Astrocyte (in vitro differentiated cells and primary cell): Measurements from ENCODE around the gene MGP. TPM values are rescaled to one million over a fixed set of nuclear protein-coding genes. Genes with fewer than 3 reads are reported as not detected.
A peak's percentile ranks its signal among the peaks of the same experiment; 100 is the strongest.

Experiments used
- DNase-seq: peaks from one replicate; pipeline ENCODE4 v3.0.0-alpha.2; 2010; ENCODE audit warnings: low read depth
- FAIRE-seq: peaks from 2 replicates; lab custom pipeline; 2011; peaks lifted over from hg19 to GRCh38; lab: Jason Lieb, UNC
- H2AFZ ChIP-seq: 2 replicates; pipeline ENCODE4 v1.6.0; 2012; ENCODE audit warnings: low read depth, low read length, inconsistent platforms
- H3K27ac ChIP-seq: 2 replicates; pipeline ENCODE4 v1.5.1; 2011; ENCODE audit warnings: low read depth, low read length, inconsistent platforms
- H3K27me3 ChIP-seq: 2 replicates; pipeline ENCODE4 v1.6.0; 2011; ENCODE audit warnings: low read length, inconsistent platforms; ENCODE audit not compliant: insufficient read depth
- H3K36me3 ChIP-seq: 2 replicates; pipeline ENCODE4 v1.5.1; 2011; ENCODE audit warnings: low read length, inconsistent platforms; ENCODE audit not compliant: insufficient read depth
- H3K4me1 ChIP-seq: 2 replicates; pipeline ENCODE4 v1.5.1; 2011; ENCODE audit warnings: low read length, inconsistent platforms; ENCODE audit not compliant: insufficient read depth
- H3K4me2 ChIP-seq: 2 replicates; pipeline ENCODE4 v1.6.0; 2012; ENCODE audit warnings: low read length, inconsistent platforms
- H3K4me3 ChIP-seq: 2 replicates; pipeline ENCODE4 v1.5.1; 2011; ENCODE audit warnings: low read depth, mild to moderate bottlenecking, low read length, inconsistent platforms; ENCODE audit not compliant: insufficient read depth
- H3K79me2 ChIP-seq: 2 replicates; pipeline ENCODE4 v1.6.0; 2012; ENCODE audit warnings: mild to moderate bottlenecking, low read length, inconsistent platforms; ENCODE audit not compliant: insufficient read depth
- H3K9ac ChIP-seq: 2 replicates; pipeline ENCODE4 v1.6.0; 2012; ENCODE audit warnings: mild to moderate bottlenecking, low read length, inconsistent platforms
- H3K9me3 ChIP-seq: 2 replicates; pipeline ENCODE4 v1.5.1; 2012; ENCODE audit warnings: low read depth, mild to moderate bottlenecking, low read length, inconsistent platforms; ENCODE audit not compliant: insufficient read depth
- H4K20me1 ChIP-seq: 2 replicates; pipeline ENCODE4 v1.6.0; 2012; ENCODE audit warnings: low read length, inconsistent platforms; ENCODE audit not compliant: insufficient read depth
- H3K27ac Mint-ChIP-seq: one replicate; pipeline ENCODE4 v1.8.0; 2021; ENCODE audit warnings: mild to moderate bottlenecking, mixed read lengths; ENCODE audit not compliant: unreplicated experiment
- H3K27me3 Mint-ChIP-seq: one replicate; pipeline ENCODE4 v1.8.0; 2021; ENCODE audit warnings: low read depth, mixed read lengths; ENCODE audit not compliant: unreplicated experiment
- H3K36me3 Mint-ChIP-seq: one replicate; pipeline ENCODE4 v1.8.0; 2021; ENCODE audit warnings: low read depth, mixed read lengths; ENCODE audit not compliant: unreplicated experiment
- H3K4me1 Mint-ChIP-seq: one replicate; pipeline ENCODE4 v1.8.0; 2021; ENCODE audit warnings: low read depth, mixed read lengths; ENCODE audit not compliant: unreplicated experiment
- H3K4me3 Mint-ChIP-seq: one replicate; pipeline ENCODE4 v1.8.0; 2021; ENCODE audit warnings: mild to moderate bottlenecking, moderate library complexity, mixed read lengths; ENCODE audit not compliant: unreplicated experiment
- H3K9me3 Mint-ChIP-seq: one replicate; pipeline ENCODE4 v1.8.0; 2021; ENCODE audit warnings: mild to moderate bottlenecking, mixed read lengths; ENCODE audit not compliant: unreplicated experiment
- CTCF ChIP-seq: IDR thresholded peaks from 2 replicates; pipeline ENCODE4 v1.5.1; 2011; ENCODE audit warnings: low read depth, mild to moderate bottlenecking, inconsistent platforms, low read length, moderate library complexity; ENCODE audit not compliant: insufficient read depth
- EZH2 ChIP-seq: IDR thresholded peaks from 2 replicates; pipeline ENCODE4 v1.6.1; 2012; ENCODE audit warnings: mild to moderate bottlenecking, low read length, inconsistent platforms; ENCODE audit not compliant: insufficient read depth
- total RNA-seq: library from RNA; stranded (reverse); gene quantifications from 2 replicates; pipeline ENCODE4 v1.2.1, GENCODE V29; 2021

The MGP gene
- total RNA-seq, 1 donor from 2014 or later: not detected

- FAIRE-seq (no peak), DNase-seq (peak; percentile 18)
- no peaks in the 10 kb centered on the region for H3K4me1 ChIP-seq
- TF ChIP-seq CTCF: no peak
- no peak for TF ChIP-seq EZH2
- H3K4me3 ChIP-seq: no peak overlapping the region
- no peak overlapping the region for H2AFZ ChIP-seq
- no peak overlapping the region for H3K27ac ChIP-seq
- H3K79me2 ChIP-seq: no peaks in the 10 kb centered on the region
- no peaks in the 10 kb centered on the region for H3K9me3 Mint-ChIP-seq
- no peak overlapping the region for H3K4me2 ChIP-seq
- no peak overlapping the region for H3K27ac Mint-ChIP-seq
- H3K4me1 Mint-ChIP-seq: no peaks in the 10 kb centered on the region
- no peaks in the 10 kb centered on the region for H3K27me3 Mint-ChIP-seq
- no peak overlapping the region for H3K9ac ChIP-seq
- no peaks in the 10 kb centered on the region for H3K36me3 ChIP-seq
- no peaks in the 10 kb centered on the region for H3K36me3 Mint-ChIP-seq
- H3K27me3 ChIP-seq: no peaks in the 10 kb centered on the region
- no peak overlapping the region for H3K4me3 Mint-ChIP-seq
- H3K9me3 ChIP-seq: no peaks in the 10 kb centered on the region
- no peaks in the 10 kb centered on the region for H4K20me1 ChIP-seq
Observed at GRCh38 chr12:14928931-14929330, 43.3 kb upstream of the MGP start.

- H3K79me2 ChIP-seq: no peaks in the 10 kb centered on the region
- no peaks in the 10 kb centered on the region for H3K27me3 Mint-ChIP-seq
- no peak for FAIRE-seq
- H3K9me3 ChIP-seq: no peaks in the 10 kb centered on the region
- no peak overlapping the region for H3K4me3 Mint-ChIP-seq
- H4K20me1 ChIP-seq: no peaks in the 10 kb centered on the region
- TF ChIP-seq EZH2 (no peak), CTCF (no peak)
- no peak overlapping the region for H3K27ac Mint-ChIP-seq
- H3K36me3 ChIP-seq: no peaks in the 10 kb centered on the region
- no peak overlapping the region for H3K4me2 ChIP-seq
- H3K27ac ChIP-seq: no peak overlapping the region
- DNase-seq: no peak
- no peaks in the 10 kb centered on the region for H3K36me3 Mint-ChIP-seq
- no peak overlapping the region for H3K9ac ChIP-seq
- no peaks in the 10 kb centered on the region for H3K4me1 Mint-ChIP-seq
- H3K9me3 Mint-ChIP-seq: no peaks in the 10 kb centered on the region
- no peak overlapping the region for H2AFZ ChIP-seq
- H3K27me3 ChIP-seq: no peaks in the 10 kb centered on the region
- H3K4me3 ChIP-seq: no peak overlapping the region
- no peaks in the 10 kb centered on the region for H3K4me1 ChIP-seq
Observed at GRCh38 chr12:14927267-14927666, 41.6 kb upstream of the MGP start.

- Histone ChIP-seq H3K4me1 (no peaks in the 10 kb centered on the region), H2AFZ (no peak overlapping the region), H3K27me3 (no peaks in the 10 kb centered on the region), H3K4me2 (no peak overlapping the region), H3K27ac (no peak overlapping the region), H3K79me2 (no peaks in the 10 kb centered on the region), H3K36me3 (no peaks in the 10 kb centered on the region), H3K9me3 (no peaks in the 10 kb centered on the region), H4K20me1 (no peaks in the 10 kb centered on the region), H3K9ac (no peak overlapping the region), H3K4me3 (no peak overlapping the region)
- H3K9me3 Mint-ChIP-seq: no peaks in the 10 kb centered on the region
- H3K27ac Mint-ChIP-seq: no peak overlapping the region
- H3K36me3 Mint-ChIP-seq: no peaks in the 10 kb centered on the region
- no peak overlapping the region for H3K4me3 Mint-ChIP-seq
- DNase-seq (no peak), FAIRE-seq (no peak)
- TF ChIP-seq CTCF (no peak), EZH2 (no peak)
- H3K4me1 Mint-ChIP-seq: no peaks in the 10 kb centered on the region
- no peaks in the 10 kb centered on the region for H3K27me3 Mint-ChIP-seq
Observed at GRCh38 chr12:14924541-14924940, 38.9 kb upstream of the MGP start.
